K562 (cell line): ENCODE measurements around the gene CRYBA4. TPM values are rescaled to one million over a fixed set of nuclear protein-coding genes. Genes with fewer than 3 reads are reported as not detected.
"Not testable (repeated sequence)": the region's sequence is repeated elsewhere in the genome, so short reads cannot be mapped to it uniquely, and the experiment has no call there.

Experiments used
- ATAC-seq: fragments of 200-7000 bp; cut with Tn5 transposase; 3 replicates; pipeline ENCODE4 v1.9.1; 2020; ENCODE audit warnings: moderate library complexity
- BruUV-seq: library from RNA; stranded (reverse); fragments of 400-500 nt; replicated peaks from 2 replicates; lab custom pipeline; 2021; lab: Mats Ljungman, UMichigan
- CTCF ChIA-PET: fragments of 300-600 bp; formaldehyde crosslinking; extraction: SDS; loops from one replicate; lab custom pipeline; 2021; ENCODE audit warnings: low intra/inter-chr PET ratio; lab: Yijun Ruan, JAX
- POLR2A ChIA-PET: fragments of 300-600, 350-650 bp; sonication (Branson Sonifier 250); formaldehyde crosslinking; extraction: SDS; loops from one replicate; lab custom pipeline; 2021; ENCODE audit warnings: antibody characterized with exemption, inconsistent platforms; lab: Yijun Ruan, JAX
- DNase-seq, 4 experiments: peaks; one replicate each; pipeline versions ENCODE4 v3.0.0 to v3.0.0-alpha.2; 2011 to 2018; ENCODE audit warnings: low spot score in 3 of 4, mixed read lengths in 3 of 4; ENCODE audit errors: extremely low read depth in 1 of 4
- FAIRE-seq: peaks from 2 replicates; lab custom pipeline; 2011; peaks lifted over from hg19 to GRCh38; lab: Jason Lieb, UNC
- H2AFZ ChIP-seq: 2 replicates; pipeline ENCODE4 v1.6.0; 2011; ENCODE audit warnings: low read depth, low read length, control low read depth, inconsistent platforms
- H3K27ac ChIP-seq: fragments of 200-600 bp; 3 replicates; pipeline ENCODE4 v1.8.0; 2011; ENCODE audit warnings: low read depth, mild to moderate bottlenecking, control low read depth, inconsistent platforms, low read length, moderate library complexity, mixed read lengths; ENCODE audit errors: extremely low read depth
- H3K27me3 ChIP-seq, 2 experiments: fragments of 300-600 bp in 1 of 2; 2 replicates in 1 of 2; 3 replicates in 1 of 2; pipeline versions ENCODE4 v1.6.0 to v1.8.0; 2011; ENCODE audit warnings: inconsistent platforms in 2 of 2, low read length in 2 of 2, mild to moderate bottlenecking in 1 of 2, mixed read lengths in 1 of 2, moderate library complexity in 1 of 2; ENCODE audit not compliant: control insufficient read depth in 2 of 2, insufficient read depth in 2 of 2
- H3K36me3 ChIP-seq: fragments of 300-600 bp; 3 replicates; pipeline ENCODE4 v1.8.0; 2011; ENCODE audit warnings: mild to moderate bottlenecking, low read length, inconsistent platforms; ENCODE audit not compliant: control insufficient read depth, insufficient read depth
- H3K4me1 ChIP-seq, 2 experiments: fragments of 200-600 bp in 1 of 2; replicated peaks in 1 of 2; 2 replicates in 1 of 2; 3 replicates in 1 of 2; pipeline versions ENCODE4 v1.5.1 to v1.8.0; 2011; ENCODE audit warnings: inconsistent platforms in 2 of 2, low read length in 2 of 2, mild to moderate bottlenecking in 1 of 2, mixed read lengths in 1 of 2, moderate library complexity in 1 of 2; ENCODE audit not compliant: control insufficient read depth in 2 of 2, insufficient read depth in 2 of 2
- H3K4me2 ChIP-seq: 2 replicates; pipeline ENCODE4 v1.6.1; 2011; ENCODE audit warnings: low read length, control low read depth, inconsistent platforms, mixed read lengths; ENCODE audit not compliant: insufficient read depth
- H3K4me3 ChIP-seq: fragments of 200-600 bp; sonication (generic), shearing (Covaris generic); 2 replicates; pipeline ENCODE4 v1.5.1; 2016; ENCODE audit warnings: control low read depth, inconsistent platforms
- H3K79me2 ChIP-seq: fragments of 200-600 bp; 3 replicates; pipeline ENCODE4 v1.8.0; 2011; ENCODE audit warnings: low read length, inconsistent platforms; ENCODE audit not compliant: control insufficient read depth, insufficient read depth
- H3K9ac ChIP-seq, 2 experiments: 2 replicates each; pipeline versions ENCODE4 v1.6.0 to v1.6.1; 2011; ENCODE audit warnings: low read depth in 2 of 2, low read length in 2 of 2, control low read depth in 1 of 2, inconsistent platforms in 1 of 2, mild to moderate bottlenecking in 1 of 2, mixed read lengths in 1 of 2; ENCODE audit not compliant: insufficient read depth in 1 of 2
- H3K9me1 ChIP-seq: one replicate; pipeline ENCODE4 v1.6.0; 2011; ENCODE audit warnings: inconsistent platforms, mild to moderate bottlenecking, low read length, moderate library complexity; ENCODE audit not compliant: control insufficient read depth, insufficient read depth
- H3K9me3 ChIP-seq: replicated peaks from 2 replicates; pipeline ENCODE4 v1.5.1; 2011; ENCODE audit warnings: low read depth, low read length, inconsistent platforms; ENCODE audit not compliant: control insufficient read depth, insufficient read depth
- H4K20me1 ChIP-seq: replicated peaks from 2 replicates; pipeline ENCODE4 v1.6.1; 2011; ENCODE audit warnings: low read length, inconsistent platforms, mixed read lengths; ENCODE audit not compliant: control insufficient read depth, insufficient read depth
- TAF1 ChIP-seq: IDR thresholded peaks from 2 replicates; pipeline ENCODE4 v1.6.1; 2011; ENCODE audit warnings: mild to moderate bottlenecking, low read length, moderate library complexity; ENCODE audit not compliant: insufficient read depth, control insufficient read depth, severe bottlenecking; ENCODE audit errors: extremely low read depth
- ZNF133 ChIP-seq: fragments of 250-450 bp; sonication (Bioruptor Pico); IDR thresholded peaks from 2 replicates; pipeline ENCODE4 v1.4.0; 2020; ENCODE audit warnings: mild to moderate bottlenecking
- ZNF644 ChIP-seq: fragments of 200-800 bp; sonication (Bioruptor generic); IDR thresholded peaks from 2 replicates; pipeline ENCODE4 v1.6.1; 2016; ENCODE audit warnings: low read depth, missing genetic modification characterization, missing compliant biosample characterization
- ZNF668 ChIP-seq: fragments of 250-450 bp; sonication (Bioruptor Pico); IDR thresholded peaks from 2 replicates; pipeline ENCODE4 v1.8.0; 2022; ENCODE audit warnings: mild to moderate bottlenecking, inconsistent platforms
- WGBS: fragments of 100-300 bp; shearing (Covaris generic); methylation state at CpG from one replicate; pipeline ENCODE4 v1.1.6; 2016; ENCODE audit warnings: low coverage, mixed read lengths; ENCODE audit not compliant: insufficient coverage; ENCODE audit errors: missing lambda C conversion rate; 5-methylcytosine and 5-hydroxymethylcytosine counted together
- in situ Hi-C: fragments of 300-500 bp; cut with MboI; formaldehyde crosslinking; loops from 4 replicates; pipeline ENCODE4 v1.15.0; 2018; ENCODE audit warnings: inconsistent platforms, mixed read lengths
- intact Hi-C: fragments of 100-400 bp; cut with micrococcal nuclease; formaldehyde crosslinking; loops from 2 replicates; pipeline ENCODE4 v1.14.2; 2022
- polyA plus RNA-seq, 8 experiments: library from polyadenylated mRNA; depleted of rRNA in 4 of 8; stranded (reverse) in 5 of 8; unstranded in 3 of 8; fragments of >200 nt; fragmentation: Nextera tagmentation in 2 of 8; fragmentation: Illumina TruSeq in 1 of 8; extraction: Ambion mirVana in 2 of 8; extraction: Trizol in 1 of 8; gene quantifications; 2 replicates each; pipeline versions ENCODE4 v1.2.1 to v1.2.3, GENCODE V29; 2011 to 2014; ENCODE audit warnings: inconsistent platforms in 1 of 8, missing spikeins in 1 of 8
- total RNA-seq, 7 experiments: library from RNA; depleted of rRNA in 6 of 7; stranded (reverse); fragments of >200 nt in 6 of 7; fragmentation: Illumina TruSeq in 2 of 7; extraction: Trizol in 2 of 7; gene quantifications; 2 replicates each; pipeline versions ENCODE4 v1.2.1 to v1.2.3, GENCODE V29; 2011 to 2021; ENCODE audit warnings: low replicate concordance in 1 of 7

The CRYBA4 gene
- total and polyA plus RNA-seq, 9 of the 15 experiments (the other 6 are each of a cell fraction or from before 2014, with no cell fraction given): 0.59 to 3.3 (median 1.6) TPM

- DNase-seq, POLR2A ChIA-PET, BruUV-seq, intact Hi-C loops, H3K79me2 ChIP-seq, ATAC-seq, H3K4me2 ChIP-seq, FAIRE-seq, H3K9me1 ChIP-seq, H3K27me3 ChIP-seq, H2AFZ ChIP-seq, H3K36me3 ChIP-seq, H4K20me1 ChIP-seq, in situ Hi-C loops, H3K27ac ChIP-seq, CTCF ChIA-PET, H3K9ac ChIP-seq, H3K9me3 ChIP-seq, H3K4me3 ChIP-seq: not testable (repeated sequence)
- 13% methylated on average over 9 of the region's 10 CpGs for WGBS
- peaks cover 26 to 35% of the 10 kb centered on the region in 2 experiments for H3K4me1 ChIP-seq
Observed at GRCh38 chr22:26613753-26614152, 8.0 kb upstream of the CRYBA4 start.

DNA sequence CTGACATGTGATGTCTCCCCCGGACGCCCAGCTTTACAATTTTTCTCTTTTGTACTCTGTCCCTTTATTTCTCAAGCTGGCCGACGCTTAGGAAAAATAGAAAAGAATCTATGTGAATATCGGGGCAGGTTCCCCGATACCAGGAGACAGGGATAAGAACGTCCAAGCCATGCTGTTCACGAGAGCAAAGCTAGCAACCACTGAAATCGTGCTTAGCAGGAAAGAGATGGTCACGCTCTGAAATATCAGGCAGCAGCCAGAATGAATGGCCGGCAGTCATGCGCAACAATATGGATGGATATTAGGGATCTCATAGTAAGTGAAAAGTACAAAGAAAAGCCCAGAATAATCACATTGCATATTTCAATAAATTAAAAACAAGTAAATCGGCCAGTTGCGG is 7.4 kb upstream of the CRYBA4 start:
- Histone ChIP-seq H3K9me1 (no peaks in the 10 kb centered on the region), H3K4me2 (no peak overlapping the region), H3K4me3 (no peak overlapping the region), H3K27ac (no peak overlapping the region), H3K27me3 (no peaks in the 10 kb centered on the region), H3K4me1 (peaks cover 32 to 41% of the 10 kb centered on the region in 2 experiments), H3K9ac (no peak overlapping the region), H2AFZ (0 out of 2 replicates have a peak overlapping the region, but pooled peaks have one; percentile 40), H3K9me3 (no peaks in the 10 kb centered on the region), H3K36me3 (no peaks in the 10 kb centered on the region), H3K79me2 (no peaks in the 10 kb centered on the region), H4K20me1 (no peaks in the 10 kb centered on the region)
- intact Hi-C loops: no loop called here
- WGBS: 71% methylated on average over 14 of the region's 14 CpGs
- TF ChIP-seq ZNF668 (CRISPR knock-in tag) (no peak), ZNF644 (tag) (no peak), ZNF133 (CRISPR knock-in tag) (no peak), TAF1 (no peak)
- in situ Hi-C loops: no loop called here
- ATAC-seq (no peak), DNase-seq (no peak), FAIRE-seq (no peak)
- ChIA-PET CTCF (no interaction called here), POLR2A (no interaction called here)
- no TSS peak for BruUV-seq
